Pancreas (tissue), 10 donors: ENCODE measurements around the gene C16orf92. TPM values are rescaled to one million over a fixed set of nuclear protein-coding genes. Genes with fewer than 3 reads are reported as not detected.

ENCODE experiments used
- ATAC-seq, 4 donors: fragments of 200-7000 bp; cut with Tn5 transposase; one replicate each; pipeline versions ENCODE4 v1.8.0 to v1.9.1; 2020; ENCODE audit warnings: mild to moderate bottlenecking in 4 of 4, moderate library complexity in 4 of 4
- DNase-seq, 6 donors: peaks; one replicate each; pipeline ENCODE4 v3.0.0-alpha.2; 2020
- FAIRE-seq: peaks from 2 replicates; lab custom pipeline; 2012; peaks lifted over from hg19 to GRCh38; lab: Jason Lieb, UNC
- H3K27ac ChIP-seq, 4 donors: fragments of 200-600 bp; sonication (generic); 1 replicate in 3 of 4; 2 replicates in 1 of 4; pipeline versions ENCODE4 v1.5.0 to v1.8.0; 2020
- H3K27me3 ChIP-seq, 4 donors: fragments of 200-600 bp; one replicate each; pipeline ENCODE4 v1.8.0; 2021
- H3K36me3 ChIP-seq, 3 donors: fragments of 200-600 bp; sonication (generic) in 1 of 3; one replicate each; pipeline versions ENCODE4 v1.5.0 to v1.8.0; 2020 to 2021
- H3K4me1 ChIP-seq, 3 donors: fragments of 200-600 bp; one replicate each; pipeline ENCODE4 v1.8.0; 2021
- H3K4me3 ChIP-seq, 4 donors: fragments of 200-600 bp; sonication (generic) in 2 of 4; one replicate each; pipeline versions ENCODE4 v1.5.0 to v1.8.0; 2020 to 2021
- H3K9me3 ChIP-seq, 4 donors: fragments of 200-600 bp; one replicate each; pipeline ENCODE4 v1.8.0; 2021
- WGBS, 2 donors: extraction: QIAGEN DNeasy Blood & Tissue Kit; methylation state at CpG; one replicate each; pipeline ENCODE4 v1.1.7; 2013; 5-methylcytosine and 5-hydroxymethylcytosine counted together
- intact Hi-C, 3 donors: fragments of 100-400 bp; cut with DNase I; formaldehyde crosslinking; loops; one replicate each; pipeline versions ENCODE4 v1.11.1 to v1.14.2; 2022
- polyA plus RNA-seq, 2 donors: library from polyadenylated mRNA; stranded (reverse); fragments of 200-250 nt; gene quantifications; one replicate each; pipeline ENCODE4 v1.2.3, GENCODE V29; 2013
- total RNA-seq, 6 donors: library from RNA; stranded (reverse); fragmentation: NEBNext Ultra II Directional in 4 of 6; extraction: Animal tissue kit (Norgen Biotek cat#: 25700) in 4 of 6; gene quantifications; one replicate each; pipeline versions ENCODE4 v1.2.1 to v1.2.4, GENCODE V29; 2021 to 2023
- TF ChIP-seq, protein P1 (sequence below), 4 donors: fragments of 200-600 bp; sonication (generic) in 3 of 4; IDR thresholded peaks; one replicate each; pipeline versions ENCODE4 v1.5.0 to v1.8.0; 2021; ENCODE audit warnings: antibody characterized with exemption in 4 of 4
- donor health status: healthy with polysubstance abuse.
- donor health status: DM: no; HTN: no; CAD: no; lungs with moderate emphysema.
- donor health status: DM: no; HTN: no; CAD: no.
- donor health status: control.
- donor health status: control.
- donor health status: Bipolar disorder and iron deficiency.
- donor health status: DM: yes; HTN: yes; CAD: no.
- donor health status: DM: no; HTN: no; CAD: no.
- donor health status: DM: no; HTN: no; CAD: no.
- donor health status: DM: yes; HTN: yes; CAD: no.

Gene C16orf92
- total and polyA plus RNA-seq, 8 donors = not detected

DNA sequence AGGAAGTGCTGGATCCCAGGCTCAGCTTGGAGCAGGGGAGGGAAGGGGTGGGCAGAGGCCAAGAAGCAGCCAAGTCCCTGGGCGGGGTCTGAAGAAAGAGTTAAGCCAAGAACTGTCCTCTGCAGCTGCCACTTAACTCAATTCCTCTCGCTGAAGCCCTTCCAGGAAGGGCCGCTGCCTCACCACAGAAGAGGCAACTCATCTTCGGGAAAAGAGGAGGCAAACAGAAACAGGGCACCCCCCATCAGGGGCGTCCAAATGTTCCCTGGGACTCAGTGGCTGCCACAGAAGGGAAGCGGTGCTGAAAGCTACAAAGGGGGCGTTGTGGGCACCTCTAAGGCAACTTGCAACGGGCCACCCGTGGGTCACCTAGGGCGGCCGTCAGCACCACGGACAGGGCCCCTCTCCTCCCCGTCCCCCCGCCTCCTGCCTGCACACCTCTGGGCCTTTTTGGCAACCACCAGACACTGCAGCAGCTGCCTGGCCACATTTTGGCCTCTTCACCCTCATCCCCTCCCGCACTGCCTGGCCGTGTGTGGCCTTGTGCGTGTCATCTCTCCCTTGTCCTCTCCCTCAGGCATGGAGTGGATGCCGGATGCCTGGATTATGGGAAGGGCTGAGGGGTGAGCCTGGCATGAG is 5.6 kb downstream of the C16orf92 start:
- Histone ChIP-seq H3K4me3 (no peak overlapping the region), H3K36me3 (no peaks in the 10 kb centered on the region), H3K27me3 (peaks cover 0 to 18% (median 1%) of the 10 kb centered on the region in 4 donors), H3K4me1 (peaks cover 0 to 5% (median 0%) of the 10 kb centered on the region in 3 donors), H3K9me3 (no peaks in the 10 kb centered on the region), H3K27ac (no peak overlapping the region)
- WGBS, 2 donors = 18 to 23% methylated on average over 18 of the region's 18 CpGs
- DNase-seq = no peak
- FAIRE-seq = no peak
- intact Hi-C loops = no loop called here
- ATAC-seq = peak in 3 of 4 donors; percentile 30 to 69 (median 53)
- TF ChIP-seq, protein P1, sequence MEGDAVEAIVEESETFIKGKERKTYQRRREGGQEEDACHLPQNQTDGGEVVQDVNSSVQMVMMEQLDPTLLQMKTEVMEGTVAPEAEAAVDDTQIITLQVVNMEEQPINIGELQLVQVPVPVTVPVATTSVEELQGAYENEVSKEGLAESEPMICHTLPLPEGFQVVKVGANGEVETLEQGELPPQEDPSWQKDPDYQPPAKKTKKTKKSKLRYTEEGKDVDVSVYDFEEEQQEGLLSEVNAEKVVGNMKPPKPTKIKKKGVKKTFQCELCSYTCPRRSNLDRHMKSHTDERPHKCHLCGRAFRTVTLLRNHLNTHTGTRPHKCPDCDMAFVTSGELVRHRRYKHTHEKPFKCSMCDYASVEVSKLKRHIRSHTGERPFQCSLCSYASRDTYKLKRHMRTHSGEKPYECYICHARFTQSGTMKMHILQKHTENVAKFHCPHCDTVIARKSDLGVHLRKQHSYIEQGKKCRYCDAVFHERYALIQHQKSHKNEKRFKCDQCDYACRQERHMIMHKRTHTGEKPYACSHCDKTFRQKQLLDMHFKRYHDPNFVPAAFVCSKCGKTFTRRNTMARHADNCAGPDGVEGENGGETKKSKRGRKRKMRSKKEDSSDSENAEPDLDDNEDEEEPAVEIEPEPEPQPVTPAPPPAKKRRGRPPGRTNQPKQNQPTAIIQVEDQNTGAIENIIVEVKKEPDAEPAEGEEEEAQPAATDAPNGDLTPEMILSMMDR (IDR thresholded peaks at IDR 0.05) = no peak

DNA sequence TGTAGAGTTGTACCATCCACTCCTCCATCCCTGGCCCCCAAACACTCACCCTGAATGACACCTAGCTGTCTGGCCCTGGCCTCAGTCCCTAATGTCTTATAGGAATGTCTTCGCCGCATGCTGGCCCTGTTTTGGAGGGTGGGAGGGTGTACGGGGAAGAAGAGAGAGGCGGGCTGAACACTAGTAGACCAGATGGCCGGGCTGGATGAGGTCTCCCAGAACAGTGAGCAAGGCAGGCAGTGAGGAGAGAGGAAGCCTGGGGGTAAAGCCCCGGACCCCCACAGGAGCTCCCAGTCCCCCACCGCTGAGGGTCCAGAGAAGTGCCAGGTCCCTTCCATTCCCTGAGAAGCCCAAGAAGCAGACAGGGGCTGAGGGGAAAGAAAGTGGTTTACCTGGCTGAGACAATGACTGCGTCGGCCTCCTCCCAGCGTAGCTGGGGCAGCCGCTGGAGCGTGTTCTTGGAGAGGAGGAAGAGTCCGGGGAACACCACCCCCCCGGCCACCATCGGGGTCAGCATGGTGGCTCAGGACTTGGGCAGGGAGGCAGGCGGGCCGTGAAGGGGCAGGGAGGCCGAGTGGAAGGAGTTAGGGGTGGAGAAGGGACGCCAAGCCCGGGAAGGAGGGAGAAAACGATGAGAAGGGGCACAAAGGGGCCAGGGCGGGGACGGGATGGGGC is 7.2 kb downstream of the C16orf92 start:
- DNase-seq = no peak
- no peak for FAIRE-seq
- no peak for ATAC-seq
- no peaks in the 10 kb centered on the region for H3K9me3 ChIP-seq
- peaks cover 0 to 19% (median 2%) of the 10 kb centered on the region in 4 donors for H3K27me3 ChIP-seq
- no peak overlapping the region for H3K4me3 ChIP-seq
- 27 to 29% methylated on average over 23 of the region's 23 CpGs for WGBS, 2 donors
- peaks cover 0 to 5% (median 0%) of the 10 kb centered on the region in 3 donors for H3K4me1 ChIP-seq
- H3K36me3 ChIP-seq = no peaks in the 10 kb centered on the region
- intact Hi-C loops = no loop called here
- TF ChIP-seq, protein P1 (IDR thresholded peaks at IDR 0.05) = no peak
- no peak overlapping the region for H3K27ac ChIP-seq

DNA sequence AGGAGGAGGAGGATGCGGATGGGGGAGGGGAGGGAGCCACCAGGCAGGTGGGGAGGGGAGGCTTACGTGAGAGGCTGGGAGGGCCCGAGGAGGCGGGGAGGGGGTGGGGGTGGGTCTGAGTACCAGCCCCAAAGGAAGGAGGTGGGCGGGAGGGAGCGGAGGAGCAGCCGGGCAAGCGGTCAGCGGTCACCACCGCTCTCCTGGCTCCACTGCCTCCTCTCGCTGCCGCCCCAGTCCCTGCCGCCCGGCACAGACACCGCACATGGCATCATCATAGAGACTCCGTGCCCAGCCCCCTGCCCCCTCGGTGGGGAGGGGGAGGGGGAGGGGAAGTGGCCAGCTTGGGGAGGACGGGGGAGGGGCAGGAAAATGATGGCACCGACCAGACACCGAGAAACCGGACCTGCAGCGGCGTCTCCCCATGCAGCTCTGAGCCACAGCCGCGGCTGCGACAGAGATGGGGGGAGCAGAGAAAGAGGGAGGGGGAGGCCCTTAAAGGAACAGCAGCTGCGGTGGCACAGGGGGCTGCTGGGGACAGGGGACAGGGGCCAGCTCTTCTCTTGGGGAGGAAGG is 7.9 kb downstream of the C16orf92 start, which contains the start of gene TLCD3B:
TLCD3B (minus strand) TSS at position 431 of the 573 bp plus-strand sequence. CDS start 744 bp downstream, outside the sequence.
- peaks cover 0 to 5% (median 0%) of the 10 kb centered on the region in 3 donors for H3K4me1 ChIP-seq
- TF ChIP-seq, protein P1 (IDR thresholded peaks at IDR 0.05) = no peak
- H3K27me3 ChIP-seq = peaks cover 0 to 19% (median 2%) of the 10 kb centered on the region in 4 donors
- H3K9me3 ChIP-seq = no peaks in the 10 kb centered on the region
- FAIRE-seq = no peak
- intact Hi-C loops = no loop called here
- H3K36me3 ChIP-seq = no peaks in the 10 kb centered on the region
- WGBS, 2 donors = 2% methylated on average over 10 to 27 of the region's 27 CpGs
- no peak for DNase-seq
- peak within 1 kb of the TSS in 1 of 4 donors; percentile 17 for H3K4me3 ChIP-seq
- H3K27ac ChIP-seq = no peak within 1 kb of the TSS
- peak in 3 of 4 donors; percentile 21 to 49 (median 48) for ATAC-seq

DNA sequence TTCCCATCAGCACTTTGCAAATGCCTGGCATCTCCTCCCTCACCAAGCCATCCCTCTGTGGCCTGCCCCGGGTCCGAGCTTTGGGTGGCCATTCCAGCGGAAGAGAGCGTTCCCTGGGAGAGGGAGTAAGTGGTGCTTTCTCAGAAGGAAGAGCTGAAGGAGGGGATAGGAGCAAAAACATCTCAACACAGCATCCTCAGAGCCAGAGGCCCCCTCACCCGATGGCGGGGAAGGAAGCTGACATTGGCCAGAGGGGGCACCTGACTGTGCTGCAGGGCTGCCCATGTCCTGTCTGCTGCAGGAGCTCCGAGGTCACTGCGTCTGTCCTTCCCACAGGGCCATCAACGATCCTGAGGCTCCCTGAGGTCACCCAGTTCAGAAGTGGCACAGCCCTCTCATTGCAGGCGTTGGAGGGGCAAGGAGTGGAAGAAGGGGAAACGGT is 8.5 kb downstream of the C16orf92 start:
- Histone ChIP-seq H3K27ac (no peak overlapping the region), H3K4me1 (peaks cover 0 to 5% (median 0%) of the 10 kb centered on the region in 3 donors), H3K4me3 (no peak overlapping the region), H3K27me3 (peaks cover 0 to 19% (median 2%) of the 10 kb centered on the region in 4 donors), H3K36me3 (no peaks in the 10 kb centered on the region), H3K9me3 (no peaks in the 10 kb centered on the region)
- no peak for ATAC-seq
- intact Hi-C loops = no loop called here
- FAIRE-seq = no peak
- no peak for DNase-seq
- TF ChIP-seq, protein P1 (IDR thresholded peaks at IDR 0.05) = no peak
- WGBS, 2 donors = 19 to 21% methylated on average over 11 of the region's 11 CpGs
